GM18858 (cell line): ENCODE measurements around the gene SEZ6.

Experiments
- ATAC-seq: cut with Tn5 transposase; IDR thresholded peaks from one replicate; pipeline ENCODE4 v1.9.1; 2021; ENCODE audit not compliant: unreplicated experiment

SEZ6 gene

DNA sequence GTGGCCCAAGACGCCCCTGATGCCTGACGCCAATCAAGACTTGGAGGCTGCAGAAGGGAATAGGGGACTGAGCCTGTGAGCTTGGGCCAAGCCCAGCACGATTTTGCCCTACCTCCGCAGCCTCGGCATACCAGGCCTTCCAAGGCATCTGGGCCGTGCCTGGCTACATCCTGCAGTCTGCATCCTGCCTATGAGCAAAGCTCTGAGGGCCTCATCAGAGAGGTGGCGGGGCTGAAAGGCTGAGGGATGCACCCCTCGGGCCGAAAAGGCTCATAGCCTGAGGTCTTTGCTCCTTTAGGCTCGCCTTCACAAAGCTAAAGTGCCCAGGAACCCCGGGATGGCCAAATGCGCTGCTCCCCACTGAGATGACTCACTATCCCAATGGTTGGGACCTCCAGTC is 2.5 kb downstream of the SEZ6 start:
- ATAC-seq = no peak

- ATAC-seq = no peak
Measured at GRCh38 chr17:29002811-29003210, 3.0 kb downstream of the SEZ6 start.

GRCh38 chr17:29000973-29001372 is 4.9 kb downstream of the SEZ6 start:
- ATAC-seq = no peak

DNA sequence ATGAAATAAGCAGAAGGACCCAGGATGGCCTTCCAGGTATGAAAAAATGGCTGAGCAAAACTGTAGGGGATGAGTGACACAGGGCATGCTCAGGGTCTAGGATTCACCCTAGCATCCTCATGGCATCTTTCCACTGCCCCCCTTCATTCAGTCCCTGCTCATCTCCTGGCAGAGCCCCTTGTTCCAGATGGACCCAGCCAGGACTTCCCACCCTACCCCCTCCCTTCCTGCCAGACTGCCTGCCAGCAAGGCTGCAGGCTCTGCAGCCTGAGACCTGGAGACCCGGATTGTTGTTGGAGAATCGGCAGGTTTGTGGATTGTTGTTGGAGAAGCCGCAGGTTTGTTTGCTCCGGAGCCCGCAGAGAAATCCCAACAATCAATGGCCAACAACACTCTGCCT is 6.6 kb downstream of the SEZ6 start:
- ATAC-seq = no peak

DNA sequence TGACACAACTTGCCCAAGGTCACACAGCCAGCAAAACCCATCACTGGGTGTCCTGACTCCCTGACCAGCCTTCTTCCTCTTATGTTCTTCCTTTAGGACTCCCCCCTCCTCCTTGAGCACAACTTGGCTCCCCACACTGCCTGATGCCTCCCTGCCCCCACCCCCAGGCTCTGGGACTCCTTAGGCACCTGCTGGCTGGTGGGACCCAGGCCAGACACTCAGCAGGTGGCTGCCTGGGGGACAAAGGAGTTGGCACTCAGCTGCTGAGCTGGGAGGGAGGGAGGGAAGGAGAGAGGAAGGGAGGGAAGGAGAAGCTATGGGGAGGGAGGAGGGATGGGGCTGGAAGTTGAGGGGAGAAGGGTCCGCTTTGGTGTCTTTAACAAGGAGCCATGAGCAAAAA is 8.0 kb downstream of the SEZ6 start:
- no peak for ATAC-seq

- ATAC-seq = no peak
Measured at GRCh38 chr17:28996554-28997096, 9.2 kb downstream of the SEZ6 start.

- ATAC-seq = no peak
Measured at GRCh38 chr17:28993645-28994426, 12.0 kb downstream of the SEZ6 start.

- ATAC-seq = no peak
Measured at GRCh38 chr17:28992625-28993600, 12.9 kb downstream of the SEZ6 start.

GRCh38 chr17:28992185-28992584 is 13.6 kb downstream of the SEZ6 start:
- no peak for ATAC-seq

- no peak for ATAC-seq
Measured at GRCh38 chr17:28991779-28992178, 14.1 kb downstream of the SEZ6 start.

DNA sequence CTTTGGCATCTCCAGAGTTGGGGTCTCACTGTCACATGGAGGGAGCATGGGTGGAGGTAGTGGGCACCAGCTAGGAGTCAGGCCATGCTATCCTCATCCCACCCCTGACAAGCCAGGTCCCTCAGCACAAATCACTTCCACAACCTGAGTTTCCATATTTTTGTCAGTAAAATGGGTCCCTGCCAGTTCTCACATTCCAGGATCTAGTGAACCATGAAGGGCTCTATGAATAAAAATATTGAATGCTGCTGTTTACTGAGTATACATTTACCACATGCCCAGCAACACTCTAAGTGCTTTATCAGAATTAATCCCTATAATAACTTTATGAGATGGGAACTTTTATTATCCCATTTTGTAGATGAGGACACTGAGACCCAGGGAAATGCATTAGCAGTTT is 16.8 kb downstream of the SEZ6 start:
- no peak for ATAC-seq

DNA sequence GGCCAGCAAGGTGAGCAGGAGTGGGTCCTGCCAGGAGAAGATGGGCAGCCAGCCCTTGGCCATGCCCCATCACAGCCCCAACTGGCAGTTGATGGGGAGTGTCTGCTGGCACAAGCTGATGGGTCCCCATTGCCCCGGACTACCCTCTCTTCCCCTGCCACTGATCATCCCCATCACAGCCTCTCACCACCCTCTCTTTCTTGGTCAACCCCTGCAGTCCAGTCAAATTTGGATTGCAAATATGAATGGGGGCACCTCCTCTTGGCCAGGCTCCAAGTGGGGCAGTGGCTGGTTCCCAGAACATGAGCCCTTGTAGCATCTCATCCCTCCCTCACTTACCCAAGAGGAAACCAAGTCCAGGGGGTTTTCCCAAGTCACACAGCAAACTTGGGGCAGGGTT is 17.4 kb downstream of the SEZ6 start:
- ATAC-seq = no peak

GRCh38 chr17:28986714-28987655 is 18.8 kb downstream of the SEZ6 start:
- no peak for ATAC-seq

- ATAC-seq = no peak
Measured at GRCh38 chr17:28985950-28986713, 19.7 kb downstream of the SEZ6 start.

GRCh38 chr17:28983286-28984230 is 22.3 kb downstream of the SEZ6 start:
- no peak for ATAC-seq

DNA sequence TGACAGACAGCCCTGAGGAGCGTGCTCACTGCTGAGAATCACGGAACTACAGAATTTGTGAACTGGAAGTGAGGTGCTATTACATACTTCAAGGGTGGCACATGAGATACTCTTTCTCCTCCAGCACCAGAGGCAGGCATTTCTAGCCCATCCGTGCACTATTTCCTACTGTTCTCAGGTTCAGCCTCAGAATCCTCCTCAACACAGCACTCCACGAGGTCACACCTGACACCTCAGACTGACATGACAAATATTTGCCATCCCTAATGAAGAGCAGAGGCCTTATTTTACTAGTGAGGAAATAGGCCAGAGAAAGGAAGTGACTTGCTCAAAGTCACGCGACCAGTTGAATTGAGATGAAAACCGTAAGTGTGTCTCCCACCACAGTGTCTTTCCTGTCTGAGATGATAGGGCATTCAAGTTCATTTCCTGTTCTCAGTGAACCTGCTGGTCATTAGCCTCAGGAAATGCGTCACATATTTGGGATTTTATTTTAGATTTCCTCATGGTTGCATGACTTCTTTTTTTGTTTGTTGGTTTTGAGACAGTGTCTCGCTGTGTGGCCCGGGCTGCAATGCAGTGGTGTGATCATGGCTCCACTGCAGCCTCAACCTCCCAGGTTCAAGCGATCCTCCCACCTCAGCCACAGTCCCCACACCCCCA is 23.6 kb downstream of the SEZ6 start:
- ATAC-seq = no peak

GRCh38 chr17:28978356-28978964 is 27.4 kb downstream of the SEZ6 start:
- no peak for ATAC-seq
